ENCODE measurements around the gene FMNL2.

FMNL2 gene

DNA sequence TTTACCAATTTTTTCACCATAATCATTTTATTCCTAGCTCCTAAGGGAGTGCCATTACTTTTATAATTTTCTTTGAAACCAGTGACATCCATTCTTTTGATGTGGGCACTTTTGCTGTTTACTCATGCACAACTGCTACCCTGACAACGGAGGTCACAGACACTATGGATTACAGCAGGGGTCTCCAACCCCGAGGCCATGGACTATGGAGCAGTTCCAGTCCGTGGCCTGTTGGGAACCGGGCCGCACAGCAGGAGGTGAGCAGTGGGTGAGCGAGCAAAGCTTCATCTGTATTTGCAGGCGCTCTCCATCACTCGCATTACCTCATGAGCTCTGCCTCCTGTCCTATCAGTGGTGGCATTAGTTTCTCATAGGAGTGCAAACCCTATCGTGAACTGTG, 347.7 kb downstream of the FMNL2 start:
- DNase-seq, result no peak

DNA sequence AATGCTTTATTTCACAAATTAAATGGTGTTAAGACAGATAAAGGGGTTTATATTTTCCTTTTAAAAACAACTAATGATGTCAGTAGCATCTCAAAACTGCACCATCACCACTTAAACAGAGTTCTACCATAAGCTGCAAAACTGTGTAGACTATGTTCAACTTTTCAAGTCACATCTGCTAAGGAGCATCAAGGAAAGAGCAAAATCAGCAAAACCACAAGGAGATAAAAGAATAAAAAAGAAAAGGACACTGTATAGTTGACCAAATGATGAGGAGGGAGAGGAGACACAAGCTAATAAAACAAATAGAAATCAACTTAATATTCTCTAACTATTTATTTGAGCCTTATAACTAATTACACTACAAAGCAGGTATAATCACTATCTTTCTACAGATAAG, 348.4 kb downstream of the FMNL2 start:
- no peak for DNase-seq

DNA sequence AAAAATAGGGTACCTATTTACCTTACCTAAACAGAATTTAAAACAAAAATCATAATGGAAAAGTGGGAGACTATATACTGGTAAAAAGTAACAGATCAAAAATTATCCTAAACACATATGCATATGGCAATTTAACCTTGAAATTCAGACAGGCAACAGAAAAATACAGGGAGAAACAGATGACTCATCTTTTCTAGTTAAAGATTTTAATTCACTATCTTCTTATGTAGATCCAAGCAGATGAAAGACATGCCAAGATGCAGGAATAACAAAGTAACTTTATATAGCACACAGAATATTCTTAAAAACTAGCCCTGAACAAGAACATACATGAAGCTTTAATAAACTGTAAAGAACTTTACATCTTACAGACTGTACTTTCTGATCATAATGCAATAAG, 351.3 kb downstream of the FMNL2 start:
- DNase-seq, result no peak

DNA sequence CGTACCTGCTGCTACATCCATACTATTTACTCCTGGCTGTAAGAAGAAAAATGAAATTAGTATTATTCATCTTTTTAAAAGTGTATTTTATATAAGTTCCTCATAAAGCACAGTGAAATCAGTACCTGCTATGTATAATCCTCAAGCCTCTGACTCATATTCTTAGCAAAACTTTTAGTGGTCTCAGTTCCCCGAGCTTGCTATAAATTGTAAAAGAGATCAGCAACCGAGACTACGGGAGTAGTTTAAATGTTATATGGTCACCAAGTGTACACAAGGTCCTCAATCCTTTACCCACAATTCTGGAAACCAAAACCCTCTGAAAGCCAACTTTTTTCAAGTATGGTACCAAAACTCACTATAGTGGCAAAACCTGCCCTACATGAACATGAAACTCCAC, 358.1 kb downstream of the FMNL2 start:
- DNase-seq, result no peak

DNA sequence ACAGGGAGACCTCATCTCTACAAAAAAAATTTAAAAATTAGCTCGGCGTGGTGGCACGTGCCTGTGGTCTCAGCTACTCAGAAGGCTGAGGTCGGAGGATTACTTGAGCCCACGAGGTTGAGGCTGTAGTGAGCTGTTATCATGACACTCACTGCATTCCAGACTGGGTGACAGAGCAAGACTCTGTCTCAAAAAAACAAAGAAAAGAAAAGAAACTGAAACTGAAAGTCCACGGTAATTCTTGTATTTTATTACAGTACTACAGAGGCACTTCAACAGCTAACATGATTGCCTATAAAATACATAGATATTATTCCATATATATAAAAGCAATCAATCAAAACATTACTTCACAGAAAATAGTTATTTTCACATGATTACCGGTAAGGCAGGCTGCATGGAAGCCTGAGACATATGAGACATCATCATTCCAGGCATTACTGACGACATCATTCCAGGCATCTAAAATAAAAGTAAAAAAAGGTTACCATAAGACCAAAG, 359.2 kb downstream of the FMNL2 start:
- peak; percentile 48 for DNase-seq

DNA sequence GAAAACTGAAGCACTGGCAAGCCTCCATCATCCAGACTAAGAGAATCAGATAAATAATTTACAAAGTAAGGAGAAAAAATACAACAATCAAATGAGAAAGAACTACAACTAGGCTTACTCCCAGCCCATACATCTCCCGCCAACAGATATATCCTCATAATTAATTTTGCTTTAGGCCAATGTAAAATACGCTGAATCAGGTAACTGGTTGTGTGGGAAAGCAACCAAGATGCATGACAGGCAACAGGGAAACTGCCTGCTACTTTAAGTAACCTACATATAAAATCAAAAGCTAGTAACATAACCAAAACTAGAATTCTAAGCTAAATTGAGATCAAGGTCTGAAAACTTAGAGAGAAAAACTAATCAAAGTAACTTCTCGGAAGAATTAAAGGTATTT, 360.8 kb downstream of the FMNL2 start:
- no peak for DNase-seq

DNA sequence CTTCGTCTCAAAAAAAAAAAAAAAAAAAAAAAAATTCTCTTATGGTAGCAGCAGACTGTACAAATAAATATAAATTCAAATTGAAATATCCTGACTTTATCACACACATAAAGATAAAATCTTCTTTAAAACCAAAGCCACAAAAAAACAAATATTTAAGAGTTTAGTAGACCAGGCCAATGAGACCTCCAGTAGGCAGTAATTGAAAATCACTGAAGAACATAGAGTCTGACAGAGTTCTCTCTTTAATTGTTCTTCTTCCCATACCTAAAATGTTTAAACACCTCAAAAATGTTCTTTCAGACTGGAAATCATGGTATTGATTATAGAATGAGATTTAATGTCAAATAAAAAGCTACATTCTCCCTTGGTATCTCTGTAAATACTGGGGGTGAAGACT, 361.5 kb downstream of the FMNL2 start:
- DNase-seq, result no peak

Measured in stimulated activated CD4-positive, alpha-beta T cell treated with anti-CD3 and anti-CD28 coated beads, Interleukin-4, amount 100 ng/mL, for 24 hours (primary cell).